Nucleus accumbens (tissue), 56 donors: ENCODE measurements around the gene HYCC2.
A peak's percentile ranks its signal among the peaks of the same experiment; 100 is the strongest.
"Not testable (repeated sequence)": the region's sequence is repeated elsewhere in the genome, so short reads cannot be mapped to it uniquely, and the experiment has no call there.

ENCODE experiments used
- DNase-seq, 56 donors: peaks; one replicate each; lab custom pipeline; 2025; lab: John Stamatoyannopoulos, UW

The HYCC2 gene

GRCh38 chr2:201073071-201073470, 1.6 kb upstream of the HYCC2 start:
- DNase-seq = no peak

GRCh38 chr2:201072201-201072530, 695 bp upstream of the HYCC2 start:
- DNase-seq = peak in 1 of 56 donors; percentile 10

- peak in 2 of 56 donors; percentile 18 to 59 for DNase-seq
Measured at GRCh38 chr2:201070948-201071478, 458 bp downstream of the HYCC2 start.

GRCh38 chr2:201064797-201065329, 6.6 kb downstream of the HYCC2 start:
- peak in 6 of 56 donors; percentile 1 to 29 (median 4) for DNase-seq

- not testable (repeated sequence) for DNase-seq
Measured at GRCh38 chr2:201063516-201063915, 8.0 kb downstream of the HYCC2 start.

- no peak for DNase-seq
Measured at GRCh38 chr2:201059961-201060755, 11.3 kb downstream of the HYCC2 start.

- DNase-seq = no peak
Measured at GRCh38 chr2:201058914-201059313, 12.6 kb downstream of the HYCC2 start.

GRCh38 chr2:201057715-201058248, 13.7 kb downstream of the HYCC2 start:
- DNase-seq = no peak

GRCh38 chr2:201057087-201057521, 14.4 kb downstream of the HYCC2 start:
- DNase-seq = no peak

GRCh38 chr2:201049455-201049854, 22.0 kb downstream of the HYCC2 start:
- DNase-seq = no peak

GRCh38 chr2:201046881-201047280, 24.6 kb downstream of the HYCC2 start:
- no peak for DNase-seq

- not testable (repeated sequence) for DNase-seq
Measured at GRCh38 chr2:201043050-201043449, 28.4 kb downstream of the HYCC2 start.

GRCh38 chr2:201042451-201042850, 29.0 kb downstream of the HYCC2 start:
- DNase-seq = not testable (repeated sequence)

- no peak for DNase-seq
Measured at GRCh38 chr2:201040867-201041628, 30.4 kb downstream of the HYCC2 start.

GRCh38 chr2:201038855-201039254, 32.6 kb downstream of the HYCC2 start:
- no peak for DNase-seq

GRCh38 chr2:201038361-201038760, 33.1 kb downstream of the HYCC2 start:
- DNase-seq = not testable (repeated sequence)

GRCh38 chr2:201034355-201034754, 37.1 kb downstream of the HYCC2 start:
- not testable (repeated sequence) for DNase-seq

- no peak for DNase-seq
Measured at GRCh38 chr2:201024518-201024917, 47.0 kb downstream of the HYCC2 start.

- no peak for DNase-seq
Measured at GRCh38 chr2:201021914-201022313, 49.6 kb downstream of the HYCC2 start.
